HG03457 (cell line): ENCODE measurements around the gene SIK2.

ENCODE experiments used
- ATAC-seq: cut with Tn5 transposase; IDR thresholded peaks from one replicate; pipeline ENCODE4 v1.9.1; 2021; ENCODE audit warnings: moderate number of reproducible peaks; ENCODE audit not compliant: unreplicated experiment

The SIK2 gene

DNA sequence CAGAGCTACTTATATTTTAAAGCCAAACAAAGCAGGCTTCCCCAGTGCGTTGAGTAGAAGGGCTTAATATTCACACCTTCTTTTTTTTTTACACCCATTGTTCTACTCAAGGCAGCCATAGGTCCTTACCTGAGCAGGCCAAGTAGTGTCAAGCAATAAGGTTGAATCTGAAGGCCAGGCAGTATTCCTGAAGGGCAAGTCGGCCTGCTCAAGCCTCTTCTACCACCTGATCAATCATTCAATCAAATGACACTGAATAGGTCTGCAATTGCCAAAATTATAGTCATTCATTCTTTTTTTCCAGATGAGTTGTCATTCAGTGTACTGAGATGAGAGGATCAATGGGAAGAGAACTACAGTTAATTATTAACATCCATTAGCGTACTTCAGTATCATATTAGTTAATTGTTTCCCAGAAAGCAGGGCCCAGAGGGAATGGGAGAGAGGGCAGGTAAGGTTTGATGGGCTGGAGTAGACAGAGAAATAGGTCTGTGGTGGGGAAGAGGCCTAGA is 175.9 kb downstream of the SIK2 start:
- ATAC-seq: no peak

DNA sequence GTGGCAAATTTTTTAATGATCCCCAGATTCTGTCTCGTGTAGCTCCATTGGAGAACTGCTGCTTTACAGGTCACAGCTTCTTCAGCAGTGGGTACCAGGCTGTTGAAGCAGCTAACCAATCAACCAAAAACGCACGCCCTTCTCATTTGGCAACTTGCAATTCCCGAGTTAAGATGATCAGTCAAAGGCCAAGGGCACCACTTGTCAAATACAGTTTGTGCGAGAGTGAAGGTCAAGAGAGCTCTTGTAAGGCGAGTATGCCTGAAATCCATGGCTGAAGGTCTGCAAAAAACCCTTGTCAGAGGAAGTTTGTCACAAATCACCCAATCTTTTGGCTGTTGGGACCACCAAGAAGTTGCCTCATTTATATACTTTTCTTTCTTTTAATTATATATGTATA is 176.9 kb downstream of the SIK2 start:
- no peak for ATAC-seq
